ENCODE results near the gene LACC1.

Gene LACC1

DNA sequence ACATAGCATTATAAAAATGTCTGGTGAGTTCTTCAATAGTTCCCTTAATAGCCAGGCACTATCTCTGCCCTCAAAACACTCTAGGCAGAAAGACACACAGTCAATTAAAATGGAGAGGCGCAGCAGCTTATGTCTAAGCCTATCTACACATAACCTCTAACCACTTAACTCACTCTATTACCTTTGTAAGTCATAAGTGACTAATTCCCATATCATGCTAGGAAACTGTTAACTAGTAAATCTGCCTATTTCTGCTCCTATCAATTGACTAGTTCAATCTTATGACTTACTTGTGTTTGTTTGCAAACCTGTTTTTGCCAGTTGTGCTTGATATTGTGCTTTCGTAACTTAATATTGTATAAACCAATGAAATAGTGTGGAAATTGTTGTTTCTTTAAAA lies 3.3 kb upstream of the LACC1 start:
- DNase-seq (ENCODE audit: insufficient read length, low spot score) (no peak), FAIRE-seq (no peak)
- TF ChIP-seq POLR2A (IDR thresholded peaks at IDR 0.05; ENCODE audit: low read depth, low read length): no peak

DNA sequence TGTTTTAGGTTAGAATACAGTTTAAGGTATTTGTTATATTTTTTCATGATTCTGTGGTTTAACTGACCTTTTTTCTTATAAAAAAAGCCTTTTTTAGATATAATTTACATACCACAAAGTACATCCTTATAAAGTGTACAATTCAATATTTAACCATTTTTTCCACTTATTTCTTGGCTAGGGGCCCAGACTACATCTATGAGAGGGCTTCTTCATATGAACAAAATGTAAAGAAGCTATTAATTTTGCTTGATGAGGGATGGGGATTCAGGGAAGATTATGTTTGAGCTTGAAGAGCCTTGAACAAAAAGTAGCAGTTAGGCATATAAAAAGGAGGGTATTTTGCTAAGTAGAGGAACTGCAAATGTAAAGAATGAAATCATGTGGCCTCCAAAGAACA lies 2.4 kb upstream of the LACC1 start:
- DNase-seq (ENCODE audit: insufficient read length, low spot score): no peak
- FAIRE-seq: no peak
- TF ChIP-seq POLR2A (IDR thresholded peaks at IDR 0.05; ENCODE audit: low read depth, low read length): no peak

DNA sequence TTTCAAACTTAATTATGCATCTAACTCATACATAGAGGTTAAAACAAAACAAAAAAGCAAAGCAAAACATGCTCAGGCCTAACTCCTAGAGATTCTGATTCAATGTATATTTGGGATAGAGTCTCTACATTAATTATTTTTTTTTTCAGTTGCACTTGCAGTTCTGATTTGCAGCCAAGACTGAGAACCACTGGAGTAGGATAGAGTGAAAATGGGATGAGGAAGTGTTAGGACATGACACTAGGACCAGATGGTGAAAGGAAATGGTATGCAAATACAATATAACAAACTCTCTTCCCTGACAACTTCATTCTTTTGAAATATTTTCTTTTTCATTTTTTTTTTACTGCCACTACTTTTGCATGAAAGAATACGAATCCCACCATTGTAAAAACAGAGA lies 1.9 kb upstream of the LACC1 start:
- DNase-seq (ENCODE audit: insufficient read length, low spot score) (no peak), FAIRE-seq (no peak)
- TF ChIP-seq POLR2A (IDR thresholded peaks at IDR 0.05; ENCODE audit: low read depth, low read length): no peak

DNA sequence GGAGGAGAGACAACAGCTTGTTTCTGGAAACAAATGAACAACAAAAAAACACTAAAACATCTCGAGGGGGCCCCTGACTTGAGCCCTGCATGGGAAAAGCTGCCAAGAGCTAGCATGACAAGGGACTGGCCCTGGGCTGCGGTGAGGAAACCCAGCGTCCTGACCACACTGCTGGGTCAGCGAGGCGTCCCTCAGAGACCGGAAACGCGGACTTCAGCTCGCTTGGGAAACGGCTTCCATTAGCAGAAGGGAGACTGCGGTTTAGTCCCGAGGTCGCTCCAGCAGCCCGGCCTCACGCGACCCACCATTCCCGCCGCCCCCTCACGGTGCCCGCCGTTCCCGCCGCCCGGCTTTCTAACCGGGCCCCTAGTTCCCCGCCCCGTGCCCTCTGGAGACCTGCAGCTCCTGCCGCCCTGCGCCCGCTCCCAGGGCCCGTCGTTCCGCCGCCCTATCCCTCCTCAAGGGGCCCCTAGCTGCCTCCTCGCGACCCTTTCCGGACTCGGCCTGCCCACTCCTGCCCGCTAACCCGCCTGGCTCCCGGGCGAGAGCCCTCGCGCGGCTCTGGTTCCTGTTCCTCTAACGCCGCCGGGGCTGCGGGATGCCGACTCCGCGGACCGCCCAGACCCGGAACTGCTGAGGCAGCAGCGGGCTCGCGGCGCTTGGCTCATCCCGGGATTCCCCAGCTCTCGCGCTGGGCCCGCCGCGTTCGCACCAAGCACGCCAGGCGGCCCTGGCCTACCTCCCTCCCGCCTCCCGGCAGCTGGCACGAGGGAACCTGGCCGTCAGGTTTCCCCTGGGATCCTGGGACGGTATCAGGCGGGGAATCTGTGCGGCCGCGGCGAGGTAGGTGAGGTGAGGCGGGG lies 581 bp upstream of the LACC1 start, which contains the start of gene CCDC122:
CCDC122 (minus strand) TSS at position 849 of the 863 bp plus-strand sequence. CDS start 10,364 bp downstream, outside the sequence.
- 0 out of 2 replicates have a peak, but pooled peaks have one; percentile 18 for TF ChIP-seq POLR2A (IDR thresholded peaks at IDR 0.05; ENCODE audit: low read depth, low read length)
- FAIRE-seq: peak; percentile 23

DNA sequence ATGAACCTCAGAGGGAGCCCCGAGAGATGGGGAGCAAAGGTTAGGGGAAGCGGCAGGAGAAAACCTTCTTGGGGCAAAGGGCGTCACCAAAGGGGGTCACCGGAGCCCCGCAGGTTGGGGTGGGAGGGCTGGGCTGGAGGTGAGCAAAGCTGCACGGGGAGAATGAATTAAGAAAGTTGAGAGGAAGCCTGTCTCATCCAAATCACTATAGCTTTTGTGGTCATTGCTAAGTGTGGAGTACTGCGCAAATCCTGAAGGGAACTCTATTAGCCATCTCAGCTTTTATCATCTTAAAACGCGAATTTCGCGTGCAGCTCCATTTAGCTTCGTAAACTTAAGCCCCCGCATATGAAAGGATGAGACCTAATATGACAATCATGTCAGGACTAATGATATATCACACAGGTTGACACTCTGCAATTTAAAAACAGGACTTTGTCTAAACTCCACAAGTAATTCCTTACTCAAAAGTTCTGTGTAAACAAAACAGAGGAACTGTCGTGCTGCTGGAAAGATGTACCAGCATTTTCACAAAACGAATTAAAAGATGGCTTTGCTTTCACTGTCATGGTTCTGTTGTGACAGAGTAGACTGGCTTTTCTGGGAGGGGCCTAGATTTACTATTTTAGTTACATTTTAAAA lies 631 bp downstream of the LACC1 start:
- FAIRE-seq (no peak), DNase-seq (ENCODE audit: insufficient read length, low spot score) (no peak)
- TF ChIP-seq POLR2A (IDR thresholded peaks at IDR 0.05; ENCODE audit: low read depth, low read length): no peak

More for the DNA sequence above, 581 bp upstream of the LACC1 start, which contains the start of gene CCDC122:
- DNase-seq (ENCODE audit: insufficient read length, low spot score): peak; percentile 55

DNA sequence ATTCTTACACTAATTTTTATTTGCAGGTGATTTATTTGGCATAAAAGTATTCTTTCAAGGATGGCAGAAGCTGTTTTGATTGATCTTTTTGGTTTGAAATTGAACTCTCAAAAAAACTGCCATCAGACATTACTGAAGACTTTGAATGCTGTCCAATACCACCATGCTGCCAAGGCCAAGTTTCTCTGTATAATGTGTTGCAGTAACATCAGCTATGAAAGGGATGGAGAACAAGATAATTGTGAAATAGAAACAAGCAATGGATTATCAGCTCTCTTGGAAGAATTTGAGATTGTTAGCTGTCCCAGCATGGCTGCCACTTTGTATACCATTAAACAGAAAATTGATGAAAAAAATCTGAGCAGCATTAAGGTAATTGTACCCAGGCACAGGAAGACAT lies 1.2 kb downstream of the LACC1 start:
- no peak for TF ChIP-seq POLR2A (IDR thresholded peaks at IDR 0.05; ENCODE audit: low read depth, low read length)
- FAIRE-seq (no peak), DNase-seq (ENCODE audit: insufficient read length, low spot score) (no peak)

DNA sequence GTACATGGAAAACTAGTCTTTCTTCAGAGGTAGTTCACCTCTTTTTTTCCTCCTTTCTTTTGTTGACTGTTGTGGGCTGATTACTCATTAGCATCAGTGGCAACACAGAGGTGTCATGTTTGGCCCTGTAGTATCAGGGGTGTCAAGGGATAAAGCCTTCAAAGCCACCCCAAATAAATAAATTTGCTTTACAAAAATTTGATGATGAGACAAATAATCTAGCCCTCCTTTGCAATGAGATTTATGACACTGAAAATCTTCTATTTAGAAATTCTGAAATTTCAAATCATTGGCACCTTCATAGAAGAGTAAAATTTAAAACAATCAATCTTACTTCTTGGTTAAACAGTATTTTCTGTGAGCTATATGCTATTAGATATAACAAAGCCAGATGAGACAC lies 1.9 kb downstream of the LACC1 start:
- TF ChIP-seq POLR2A (IDR thresholded peaks at IDR 0.05; ENCODE audit: low read depth, low read length): no peak
- FAIRE-seq: no peak
- no peak for DNase-seq (ENCODE audit: insufficient read length, low spot score)

DNA sequence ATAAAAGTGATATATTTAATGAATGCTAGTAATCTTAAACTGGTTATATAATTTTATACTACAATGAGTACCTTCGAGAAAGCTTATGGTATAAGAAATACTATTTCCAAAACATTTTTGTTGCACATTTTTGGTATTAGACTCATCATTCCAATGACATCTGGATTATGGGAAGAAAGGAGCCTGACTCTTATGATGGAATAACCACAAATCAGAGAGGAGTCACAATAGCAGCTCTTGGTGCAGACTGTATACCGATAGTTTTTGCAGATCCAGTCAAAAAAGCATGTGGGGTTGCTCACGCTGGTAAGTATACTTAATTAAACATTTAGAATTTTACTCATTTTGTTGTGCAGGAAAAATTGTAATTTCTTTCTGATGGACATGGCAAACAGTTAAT lies 3.9 kb downstream of the LACC1 start:
- no peak for FAIRE-seq
- no peak for DNase-seq (ENCODE audit: insufficient read length, low spot score)
- TF ChIP-seq POLR2A (IDR thresholded peaks at IDR 0.05; ENCODE audit: low read depth, low read length): no peak

DNA sequence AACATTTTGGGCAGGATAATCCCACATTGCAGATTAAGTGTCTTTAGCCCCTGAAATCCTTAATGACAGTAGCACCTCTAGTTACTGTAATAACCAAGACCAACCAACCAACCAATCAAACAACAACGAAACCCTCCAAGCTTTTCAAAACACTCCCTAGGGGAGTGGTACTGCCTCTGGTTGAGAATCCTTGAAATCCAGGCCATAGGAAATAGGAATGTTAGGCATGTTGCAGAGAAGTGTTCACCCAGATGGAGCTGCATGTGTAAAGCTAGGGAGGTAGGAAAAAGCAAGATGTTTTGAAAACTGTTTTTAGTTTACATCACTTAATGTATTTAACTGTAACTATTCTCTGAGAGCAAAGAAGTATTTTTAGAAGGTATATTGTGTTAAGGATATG lies 4.5 kb downstream of the LACC1 start:
- FAIRE-seq (no peak), DNase-seq (ENCODE audit: insufficient read length, low spot score) (no peak)
- TF ChIP-seq POLR2A (IDR thresholded peaks at IDR 0.05; ENCODE audit: low read depth, low read length): no peak

DNA sequence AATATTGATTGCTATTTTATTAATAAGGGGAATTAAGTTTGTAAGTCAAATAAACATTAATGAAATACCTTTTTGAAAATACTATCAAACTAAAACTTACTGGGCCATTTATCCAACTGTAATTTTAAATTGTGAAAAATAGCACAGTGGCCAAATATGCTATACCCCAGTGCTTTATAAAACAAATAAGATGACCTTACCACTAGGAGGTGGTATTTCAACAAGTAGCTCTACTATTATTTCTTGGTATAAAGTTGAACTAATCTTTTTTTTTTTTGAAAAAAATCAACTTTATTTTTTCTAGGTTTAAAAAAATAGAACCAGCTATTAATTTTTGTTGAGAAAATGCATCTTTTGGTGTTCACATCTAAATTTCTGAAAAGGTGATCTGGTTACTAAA lies 14.7 kb downstream of the LACC1 start:
- TF ChIP-seq POLR2A (IDR thresholded peaks at IDR 0.05; ENCODE audit: low read depth, low read length): no peak
- FAIRE-seq (no peak), DNase-seq (ENCODE audit: insufficient read length, low spot score) (no peak)

DNA sequence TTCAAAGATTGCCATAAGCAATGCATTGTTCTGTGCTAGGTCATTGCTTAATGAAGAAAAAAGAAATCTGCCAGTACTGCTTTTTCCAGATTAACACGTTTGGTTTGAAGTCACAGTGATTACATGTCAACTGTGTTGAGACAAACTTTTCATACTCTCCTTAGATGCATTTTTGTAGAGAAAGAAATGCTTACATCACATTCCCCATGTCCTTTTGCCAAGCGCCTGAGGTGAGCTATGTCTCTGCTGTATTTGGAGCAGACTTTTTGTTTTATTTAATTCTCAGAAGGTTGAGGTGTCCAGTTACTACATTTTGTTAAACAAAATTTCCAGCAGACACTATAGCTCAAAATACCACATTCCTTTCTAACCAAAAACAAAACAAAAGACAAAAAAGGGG lies 16.2 kb downstream of the LACC1 start:
- FAIRE-seq (no peak), DNase-seq (ENCODE audit: insufficient read length, low spot score) (no peak)
- no peak for TF ChIP-seq POLR2A (IDR thresholded peaks at IDR 0.05; ENCODE audit: low read depth, low read length)

DNA sequence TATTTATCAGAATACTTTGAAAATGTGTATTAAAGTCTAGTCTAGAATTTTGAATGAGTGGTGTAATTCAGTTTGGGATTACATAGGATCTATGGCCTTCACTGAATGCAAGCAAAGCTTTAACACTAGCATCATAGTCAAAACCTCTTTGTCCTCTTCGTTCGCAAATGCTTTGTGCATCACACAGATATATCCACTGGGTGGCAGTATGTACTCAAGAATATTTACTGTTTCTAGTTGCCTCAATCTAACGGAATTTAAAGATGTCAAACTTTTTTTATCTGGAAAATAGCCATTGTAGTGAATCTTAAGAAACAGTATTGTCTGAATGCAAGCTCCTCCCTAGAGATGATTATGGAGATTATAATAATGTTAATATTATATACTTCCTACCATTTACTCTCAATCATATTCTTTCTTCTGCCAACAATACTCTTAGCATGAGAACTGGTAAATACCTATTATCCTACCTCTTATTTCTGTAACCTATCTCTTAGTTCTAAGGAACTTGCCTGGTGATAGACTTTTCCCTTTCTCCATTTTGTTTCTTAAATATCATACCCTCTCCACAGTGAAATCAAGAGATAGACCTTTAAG lies 25.8 kb downstream of the LACC1 start:
- no peak for DNase-seq (ENCODE audit: insufficient read length, low spot score)
- no peak for TF ChIP-seq POLR2A (IDR thresholded peaks at IDR 0.05; ENCODE audit: low read depth, low read length)
- FAIRE-seq: peak; percentile 68

DNA sequence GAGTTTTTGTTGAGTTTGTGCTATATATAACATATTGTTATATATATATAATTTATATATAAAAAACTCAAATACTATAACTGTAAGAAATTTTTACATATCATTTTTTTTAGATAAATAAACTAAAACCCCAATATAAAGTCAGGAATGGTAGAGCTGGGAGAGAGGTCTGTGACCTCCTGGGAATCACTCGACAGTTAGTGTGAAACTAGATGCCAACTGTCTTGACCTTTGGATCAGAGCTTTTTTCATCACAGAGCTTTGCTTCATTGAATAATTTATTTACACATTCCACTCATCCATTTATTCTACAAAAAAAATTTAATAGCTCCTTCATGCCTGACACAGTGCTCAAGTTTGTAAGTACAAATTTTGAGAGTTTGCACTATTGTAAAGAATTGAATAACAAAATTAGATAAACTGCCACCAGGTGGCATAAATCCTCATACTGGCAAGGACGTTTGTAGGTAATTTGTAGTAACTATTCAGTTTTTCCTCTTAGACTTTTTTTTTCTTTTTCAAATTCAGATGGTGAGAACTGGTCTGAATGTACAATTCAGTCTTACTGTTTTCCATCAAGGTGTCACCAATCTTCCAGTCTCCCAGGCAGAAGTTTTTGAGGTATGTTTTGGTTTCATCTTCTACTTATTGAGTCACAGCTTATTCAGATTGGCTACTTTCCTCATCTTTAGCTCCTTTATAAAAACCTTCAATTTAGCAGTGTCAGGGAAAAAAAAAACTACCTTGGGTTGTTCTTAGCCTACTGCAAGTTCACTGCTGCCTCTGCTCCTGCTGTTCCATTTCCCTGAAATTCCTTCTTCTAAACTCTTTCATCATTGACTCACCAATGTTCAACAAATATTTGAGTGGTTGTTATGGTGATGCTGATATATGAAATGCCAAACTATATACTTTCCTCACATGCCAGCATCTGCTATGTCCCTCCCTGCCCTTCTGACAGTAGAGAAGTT lies 28.7 kb downstream of the LACC1 start:
- FAIRE-seq (no peak), DNase-seq (ENCODE audit: insufficient read length, low spot score) (no peak)
- TF ChIP-seq POLR2A (IDR thresholded peaks at IDR 0.05; ENCODE audit: low read depth, low read length): no peak
